ENCODE measurements around the gene L2HGDH. TPM values are rescaled to one million over a fixed set of nuclear protein-coding genes. Genes with fewer than 3 reads are reported as not detected.

The L2HGDH gene
- total and polyA plus RNA-seq, 2 of the 4 experiments (the other 2 are of a cell fraction): 3.1 to 3.8 TPM

- Histone ChIP-seq H3K4me3 (ENCODE audit: insufficient read depth, low read depth, low read length) (no peak overlapping the region), H3K9ac (ENCODE audit: low read depth, low read length) (no peak overlapping the region), H3K4me1 (ENCODE audit: control insufficient read depth, insufficient read depth, low read length) (peaks cover 2% of the 10 kb centered on the region; the same call in 1 of the 2 replicates), H3K14ac (replicated peaks; ENCODE audit: low read depth, low read length) (no peak overlapping the region), H3K23ac (ENCODE audit: low read depth, low read length) (no peak overlapping the region), H3K4me2 (ENCODE audit: low read depth, low read length) (no peak overlapping the region), H2BK5ac (ENCODE audit: low read depth, low read length, poor library complexity, severe bottlenecking) (no peak overlapping the region), H3K27me3 (ENCODE audit: control insufficient read depth, insufficient read depth, low read length) (no peaks in the 10 kb centered on the region), H3K9me1 (ENCODE audit: insufficient read depth, low read length) (no peaks in the 10 kb centered on the region), H3K79me1 (ENCODE audit: low read depth in 1 of 2, low read length in 2 of 2) (no peaks in the 10 kb centered on the region), H2BK15ac (ENCODE audit: low read depth, low read length) (no peak overlapping the region), H2AK5ac (ENCODE audit: low read depth, low read length) (no peak overlapping the region), H2BK120ac (ENCODE audit: low read depth, low read length) (no peak overlapping the region), H3K18ac (ENCODE audit: low read depth, low read length) (no peak overlapping the region), H4K8ac (ENCODE audit: low read depth in 2 of 2, low read length in 2 of 2) (no peak overlapping the region), H2AK9ac (replicated peaks; ENCODE audit: low read depth, low read length, poor library complexity) (no peak overlapping the region), H3K4ac (ENCODE audit: low read depth, low read length) (no peak overlapping the region), H2AFZ (replicated peaks; ENCODE audit: low read length, poor library complexity) (no peak overlapping the region), H3K56ac (ENCODE audit: extremely low read depth, insufficient read depth, low read length) (no peak overlapping the region), H3K9me3 (ENCODE audit: control insufficient read depth, insufficient read depth, low read length) (no peaks in the 10 kb centered on the region), H3K27ac (ENCODE audit: insufficient read depth, low read length) (no peak overlapping the region), H4K91ac (ENCODE audit: insufficient read depth, low read depth, low read length) (no peak overlapping the region), H2BK20ac (ENCODE audit: low read depth, low read length) (no peak overlapping the region), H4K5ac (ENCODE audit: low read depth, low read length) (no peak overlapping the region), H3K36me3 (ENCODE audit: control insufficient read depth, insufficient read depth, low read length) (no peaks in the 10 kb centered on the region), H4K20me1 (ENCODE audit: insufficient read depth, low read length) (no peaks in the 10 kb centered on the region)
- DNase-seq: no peak
- ChIA-PET POLR2A (ENCODE audit: unreplicated experiment) (no interaction called here), CTCF (interaction anchor here (0.6 kb wide), 1 partner anchor 12 kb away, joined by 4 read pairs; no protein-coding TSS in a partner anchor)
- ATAC-seq (ENCODE audit: low read depth): no peak
- BruUV-seq (replicated peaks): no TSS peak
- TF ChIP-seq USF2 (IDR thresholded peaks at IDR 0.05; ENCODE audit: low read depth, low read length) (no peak), POLR2A (IDR thresholded peaks at IDR 0.05; ENCODE audit: low read depth, low read length) (no peak), MAFK (IDR thresholded peaks at IDR 0.05; ENCODE audit: low read depth, low read length) (no peak), NFE2L2 (IDR thresholded peaks at IDR 0.05; ENCODE audit: low read depth, low read length) (no peak), FOS (IDR thresholded peaks at IDR 0.05; ENCODE audit: low read depth, low read length) (no peak), RCOR1 (IDR thresholded peaks at IDR 0.05; ENCODE audit: insufficient replicate concordance, low read length) (no peak), BHLHE40 (IDR thresholded peaks at IDR 0.05; ENCODE audit: low read depth, low read length) (no peak), ELK1 (IDR thresholded peaks at IDR 0.05; ENCODE audit: borderline replicate concordance, low read depth, low read length) (no peak), RFX5 (IDR thresholded peaks at IDR 0.05; ENCODE audit: low read depth, low read length) (no peak), MXI1 (IDR thresholded peaks at IDR 0.05; ENCODE audit: borderline replicate concordance, low read depth, low read length) (no peak)
- TF ChIP-seq, protein P1, sequence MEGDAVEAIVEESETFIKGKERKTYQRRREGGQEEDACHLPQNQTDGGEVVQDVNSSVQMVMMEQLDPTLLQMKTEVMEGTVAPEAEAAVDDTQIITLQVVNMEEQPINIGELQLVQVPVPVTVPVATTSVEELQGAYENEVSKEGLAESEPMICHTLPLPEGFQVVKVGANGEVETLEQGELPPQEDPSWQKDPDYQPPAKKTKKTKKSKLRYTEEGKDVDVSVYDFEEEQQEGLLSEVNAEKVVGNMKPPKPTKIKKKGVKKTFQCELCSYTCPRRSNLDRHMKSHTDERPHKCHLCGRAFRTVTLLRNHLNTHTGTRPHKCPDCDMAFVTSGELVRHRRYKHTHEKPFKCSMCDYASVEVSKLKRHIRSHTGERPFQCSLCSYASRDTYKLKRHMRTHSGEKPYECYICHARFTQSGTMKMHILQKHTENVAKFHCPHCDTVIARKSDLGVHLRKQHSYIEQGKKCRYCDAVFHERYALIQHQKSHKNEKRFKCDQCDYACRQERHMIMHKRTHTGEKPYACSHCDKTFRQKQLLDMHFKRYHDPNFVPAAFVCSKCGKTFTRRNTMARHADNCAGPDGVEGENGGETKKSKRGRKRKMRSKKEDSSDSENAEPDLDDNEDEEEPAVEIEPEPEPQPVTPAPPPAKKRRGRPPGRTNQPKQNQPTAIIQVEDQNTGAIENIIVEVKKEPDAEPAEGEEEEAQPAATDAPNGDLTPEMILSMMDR (conservative IDR thresholded peaks at IDR 0.05; ENCODE audit: low read depth, low read length): no peak
- in situ Hi-C loops (cut with MboI; ENCODE audit: low sequenced_read_pairs): no loop called here
- no CpG with 5 or more reads among the region's 1 CpG for WGBS, 2 experiments (ENCODE audit: extremely low coverage in 2 of 2, insufficient read length in 1 of 2)
- intact Hi-C loops (cut with micrococcal nuclease): no loop called here
- dilution Hi-C loops (cut with HindIII; ENCODE audit: low sequenced_read_pairs, unreplicated experiment): no loop called here
These were observed 39.5 kb downstream of the L2HGDH start for GRCh38 chr14:50272498-50272897.

Measured in IMR-90 (cell line).